HUDEP-2 (cell line): ENCODE data around the gene GCK.
A peak's percentile ranks its signal among the peaks of the same experiment; 100 is the strongest.

Experiments used
- DNase-seq, 76 experiments: peaks; one replicate each; lab custom pipeline; 2025; ENCODE audit not compliant: unreplicated experiment in 76 of 76; lab: John Stamatoyannopoulos, UW

The GCK gene

GRCh38 chr7:44097064-44097932, 91.9 kb downstream of the GCK start:
- peak in 9 of 76 experiments; percentile 7 to 43 (median 28) for DNase-seq

GRCh38 chr7:44096326-44096881, 92.8 kb downstream of the GCK start:
- DNase-seq, result no peak

- DNase-seq, result no peak
Observed at GRCh38 chr7:44095781-44096180, 93.5 kb downstream of the GCK start.

GRCh38 chr7:44094883-44095592, 94.2 kb downstream of the GCK start:
- no peak for DNase-seq

- DNase-seq, result no peak
Observed at GRCh38 chr7:44094365-44094764, 94.9 kb downstream of the GCK start.
